ENCODE measurements around the gene GRIN1.

GRIN1 gene

DNA sequence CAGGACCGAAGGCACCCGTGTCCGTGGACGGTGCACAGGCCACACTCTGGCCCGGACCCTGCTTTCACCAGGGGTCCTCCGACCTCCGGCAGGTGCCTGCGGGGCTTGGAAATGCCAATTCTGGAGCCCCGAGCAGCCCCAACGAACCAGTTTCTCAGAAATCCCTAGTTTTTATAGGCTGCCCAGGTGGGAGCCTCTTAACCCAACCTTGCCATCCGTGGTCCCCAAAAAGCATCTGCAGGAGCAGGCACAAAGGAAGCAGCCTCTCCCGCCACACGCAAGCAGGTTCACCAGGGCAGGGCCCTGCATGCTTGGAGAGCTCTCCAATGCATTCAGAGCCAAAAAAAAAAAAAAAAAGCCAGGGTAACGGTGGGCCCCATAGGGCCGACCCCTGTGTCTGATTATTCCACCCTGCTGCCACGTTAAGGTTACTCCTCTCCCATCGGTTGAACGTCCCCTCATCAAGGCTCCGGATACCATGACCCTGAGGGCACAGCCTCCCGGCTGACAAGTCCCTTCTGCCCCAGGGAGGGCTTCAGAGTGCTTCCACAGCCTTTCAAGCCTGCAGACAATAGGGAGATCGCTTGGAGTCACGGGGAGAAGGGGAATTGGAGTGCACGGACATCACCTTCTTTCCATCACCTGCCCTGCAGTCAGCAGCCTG lies 62.4 kb downstream of the GRIN1 start:
- Histone ChIP-seq H3K36me3 (ENCODE audit: control insufficient read depth, insufficient read depth, low read length) (no peaks in the 10 kb centered on the region), H3K4me3 (ENCODE audit: low read depth, low read length) (peak overlapping the region; percentile 59), H3K4me1 (peaks cover 4% of the 10 kb centered on the region), H3K27me3 (ENCODE audit: control insufficient read depth, insufficient read depth, low read length) (no peaks in the 10 kb centered on the region), H3K9ac (no peak overlapping the region), H2AFZ (peak overlapping the region; percentile 70), H3K79me2 (peaks cover 23% of the 10 kb centered on the region), H3K4me2 (ENCODE audit: low read length) (peak overlapping the region; percentile 69), H3K9me3 (ENCODE audit: control insufficient read depth, low read length) (no peaks in the 10 kb centered on the region), H3K27ac (peak overlapping the region; percentile 47)
- no peak for TF ChIP-seq CTCF (IDR thresholded peaks at IDR 0.05)

- TF ChIP-seq CTCF (IDR thresholded peaks at IDR 0.05), result no peak
- no peaks in the 10 kb centered on the region for H3K9me3 ChIP-seq (ENCODE audit: control insufficient read depth, low read length)
- no peaks in the 10 kb centered on the region for H3K27me3 ChIP-seq (ENCODE audit: control insufficient read depth, insufficient read depth, low read length)
- H3K36me3 ChIP-seq (ENCODE audit: control insufficient read depth, insufficient read depth, low read length), result no peaks in the 10 kb centered on the region
- peaks cover 21% of the 10 kb centered on the region for H3K79me2 ChIP-seq
- H3K4me2 ChIP-seq (ENCODE audit: low read length), result no peak overlapping the region
- no peak overlapping the region for H3K4me3 ChIP-seq (ENCODE audit: low read depth, low read length)
- no peak overlapping the region for H2AFZ ChIP-seq
- no peak overlapping the region for H3K9ac ChIP-seq
- no peak overlapping the region for H3K27ac ChIP-seq
- H3K4me1 ChIP-seq, result peaks cover 4% of the 10 kb centered on the region
These were observed 64.0 kb downstream of the GRIN1 start for GRCh38 chr9:137202966-137203365.

- H3K79me2 ChIP-seq, result peaks cover 17% of the 10 kb centered on the region
- H3K27ac ChIP-seq, result no peak overlapping the region
- no peak overlapping the region for H3K9ac ChIP-seq
- no peak for TF ChIP-seq CTCF (IDR thresholded peaks at IDR 0.05)
- H3K36me3 ChIP-seq (ENCODE audit: control insufficient read depth, insufficient read depth, low read length), result no peaks in the 10 kb centered on the region
- H3K4me1 ChIP-seq, result no peaks in the 10 kb centered on the region
- no peaks in the 10 kb centered on the region for H3K27me3 ChIP-seq (ENCODE audit: control insufficient read depth, insufficient read depth, low read length)
- peak overlapping the region; percentile 74 for H3K4me3 ChIP-seq (ENCODE audit: low read depth, low read length)
- peak overlapping the region; percentile 67 for H3K4me2 ChIP-seq (ENCODE audit: low read length)
- no peak overlapping the region for H2AFZ ChIP-seq
- no peaks in the 10 kb centered on the region for H3K9me3 ChIP-seq (ENCODE audit: control insufficient read depth, low read length)
These were observed 65.8 kb downstream of the GRIN1 start for GRCh38 chr9:137204731-137205125.

GRCh38 chr9:137205126-137206069 lies 66.4 kb downstream of the GRIN1 start, which contains the start of the genes NDOR1 and TMEM203:
TSS of gene NDOR1 (plus strand) at chr9:137205700. CDS start at chr9:137205778, 78 bp downstream.
TSS of gene TMEM203 (minus strand) at chr9:137205648. CDS start at chr9:137205414, 234 bp downstream.
- no peak for TF ChIP-seq CTCF (IDR thresholded peaks at IDR 0.05)
- Histone ChIP-seq H3K9me3 (ENCODE audit: control insufficient read depth, low read length) (no peaks in the 10 kb centered on the region), H3K36me3 (ENCODE audit: control insufficient read depth, insufficient read depth, low read length) (no peaks in the 10 kb centered on the region), H3K27me3 (ENCODE audit: control insufficient read depth, insufficient read depth, low read length) (no peaks in the 10 kb centered on the region), H3K9ac (peak within 1 kb of the TSS; percentile 76), H3K27ac (peak within 1 kb of the TSS; percentile 44), H2AFZ (peak within 1 kb of the TSS; percentile 94), H3K4me2 (ENCODE audit: low read length) (peak within 1 kb of the TSS; percentile 67), H3K4me3 (ENCODE audit: low read depth, low read length) (peak within 1 kb of the TSS; percentile 74), H3K4me1 (no peaks in the 10 kb centered on the region), H3K79me2 (peaks cover 17% of the 10 kb centered on the region)

Measured in parathyroid adenoma (tissue), 2 donors.